HepG2 (cell line): Measurements from ENCODE around the gene CRTAC1. TPM values are rescaled to one million over a fixed set of nuclear protein-coding genes. Genes with fewer than 3 reads are reported as not detected.

ENCODE experiments used
- ATAC-seq: fragments of 200-7000 bp; cut with Tn5 transposase; 3 replicates; pipeline ENCODE4 v1.9.1; 2020; ENCODE audit warnings: mild to moderate bottlenecking, moderate library complexity
- BruUV-seq: library from RNA; stranded (reverse); fragments of 400-500 nt; replicated peaks from 2 replicates; lab custom pipeline; 2021; lab: Mats Ljungman, UMichigan
- CTCF ChIA-PET: fragments of 300-600 bp; formaldehyde crosslinking; extraction: SDS; loops from one replicate; lab custom pipeline; 2021; ENCODE audit warnings: low total read pairs, inconsistent platforms, low intra/inter-chr PET ratio; lab: Yijun Ruan, JAX
- POLR2A ChIA-PET: fragments of 350-600 bp; sonication (Branson Sonifier 250); formaldehyde crosslinking; loops from one replicate; lab custom pipeline; 2020; ENCODE audit warnings: antibody characterized with exemption, inconsistent platforms; lab: Yijun Ruan, JAX
- DNase-seq: peaks from one replicate; pipeline ENCODE4 v3.0.0-alpha.2; 2015; ENCODE audit warnings: low spot score
- FAIRE-seq: peaks from 3 replicates; lab custom pipeline; 2011; peaks lifted over from hg19 to GRCh38; lab: Jason Lieb, UNC
- H2AFZ ChIP-seq: one replicate; pipeline ENCODE4 v1.6.1; 2011; ENCODE audit warnings: low read length, inconsistent platforms
- H3K27ac ChIP-seq: fragments of 300-600 bp; 3 replicates; pipeline ENCODE4 v1.8.0; 2011; ENCODE audit warnings: mixed run types, mild to moderate bottlenecking, mixed read lengths, low read length, inconsistent platforms; ENCODE audit not compliant: insufficient read depth; ENCODE audit errors: extremely low read length
- H3K27me3 ChIP-seq, 2 experiments: fragments of 200-600 bp in 1 of 2; 2 replicates in 1 of 2; 3 replicates in 1 of 2; pipeline versions ENCODE4 v1.6.0 to v1.8.0; 2011; ENCODE audit warnings: low read length in 2 of 2, mild to moderate bottlenecking in 2 of 2, moderate library complexity in 2 of 2, inconsistent platforms in 1 of 2; ENCODE audit not compliant: insufficient read depth in 2 of 2, control insufficient read depth in 1 of 2
- H3K36me3 ChIP-seq, 2 experiments: fragments of 200-600 bp in 1 of 2; replicated peaks in 1 of 2; 2 replicates in 1 of 2; 3 replicates in 1 of 2; pipeline versions ENCODE4 v1.5.1 to v1.8.0; 2011; ENCODE audit warnings: low read length in 2 of 2, inconsistent platforms in 1 of 2; ENCODE audit not compliant: insufficient read depth in 2 of 2, control insufficient read depth in 1 of 2
- H3K4me1 ChIP-seq: 2 replicates; pipeline ENCODE4 v1.5.1; 2012; ENCODE audit warnings: low read length, inconsistent platforms; ENCODE audit not compliant: insufficient read depth
- H3K4me2 ChIP-seq: 2 replicates; pipeline ENCODE4 v1.6.0; 2011; ENCODE audit warnings: low read depth, low read length, inconsistent platforms
- H3K4me3 ChIP-seq, 3 experiments: fragments of 200-600 bp in 1 of 3; sonication (generic), shearing (Covaris generic) in 1 of 3; replicated peaks in 1 of 3; 2 replicates each; pipeline ENCODE4 v1.5.1; 2011 to 2016; ENCODE audit warnings: low read length in 3 of 3, inconsistent platforms in 2 of 3, low read depth in 2 of 3, mild to moderate bottlenecking in 2 of 3, control low read depth in 1 of 3, mixed read lengths in 1 of 3; ENCODE audit not compliant: insufficient read depth in 1 of 3
- H3K79me2 ChIP-seq: one replicate; pipeline ENCODE4 v1.6.1; 2011; ENCODE audit warnings: low read length, inconsistent platforms; ENCODE audit not compliant: insufficient read depth
- H3K9ac ChIP-seq: 2 replicates; pipeline ENCODE4 v1.6.0; 2011; ENCODE audit warnings: mild to moderate bottlenecking, low read depth, low read length, inconsistent platforms; ENCODE audit not compliant: insufficient read depth
- H3K9me3 ChIP-seq: 2 replicates; pipeline ENCODE4 v1.5.1; 2012; ENCODE audit warnings: mild to moderate bottlenecking, low read length
- H4K20me1 ChIP-seq: 2 replicates; pipeline ENCODE4 v1.6.0; 2011; ENCODE audit warnings: inconsistent platforms, mild to moderate bottlenecking, low read length, moderate library complexity; ENCODE audit not compliant: insufficient read depth
- CBX5 ChIP-seq: sonication (generic); formaldehyde crosslinking; IDR thresholded peaks from 2 replicates; pipeline ENCODE4 v1.4.0; 2020; ENCODE audit warnings: missing genetic modification reagents, borderline replicate concordance
- KAT7 ChIP-seq: IDR thresholded peaks from 2 replicates; pipeline ENCODE4 v1.6.1; 2018; ENCODE audit warnings: borderline replicate concordance, missing compliant biosample characterization
- KDM6A ChIP-seq: IDR thresholded peaks from 2 replicates; pipeline ENCODE4 v1.6.1; 2016; ENCODE audit warnings: low read depth
- KLF6 ChIP-seq: IDR thresholded peaks from 2 replicates; pipeline ENCODE4 v1.8.0; 2016; ENCODE audit warnings: missing biosample characterization, missing genetic modification reagents
- MTA1 ChIP-seq: sonication (generic); formaldehyde crosslinking; IDR thresholded peaks from 2 replicates; pipeline ENCODE4 v1.4.0; 2020; ENCODE audit warnings: missing genetic modification reagents, mild to moderate bottlenecking, borderline replicate concordance
- MXI1 ChIP-seq: IDR thresholded peaks from 3 replicates; pipeline ENCODE4 v1.6.1; 2012; ENCODE audit warnings: low read depth, low read length, inconsistent platforms, borderline replicate concordance
- NFYB ChIP-seq: sonication (generic); formaldehyde crosslinking; IDR thresholded peaks from 2 replicates; pipeline ENCODE4 v1.4.0; 2020; ENCODE audit warnings: missing genetic modification reagents
- ZNF546 ChIP-seq: sonication (generic); formaldehyde crosslinking; conservative IDR thresholded peaks from 2 replicates; pipeline ENCODE4 v1.8.1; 2023; ENCODE audit warnings: mild to moderate bottlenecking, missing genetic modification reagents
- ZNF674 ChIP-seq: sonication (generic); formaldehyde crosslinking; IDR thresholded peaks from 2 replicates; pipeline ENCODE4 v1.5.0; 2020; ENCODE audit warnings: low read depth, mild to moderate bottlenecking, missing genetic modification reagents
- WGBS: methylation state at CpG from one replicate; pipeline ENCODE4 v1.1.6; 2017; ENCODE audit warnings: low lambda C conversion rate; 5-methylcytosine and 5-hydroxymethylcytosine counted together
- in situ Hi-C: cut with HindIII; loops from 2 replicates; pipeline ENCODE4 v1.10.0; 2017; ENCODE audit warnings: low pct_unique_long_range_greater_than_20kb; ENCODE audit not compliant: extremely low pct_ligation_motif_present
- intact Hi-C: fragments of 100-400 bp; cut with micrococcal nuclease; formaldehyde crosslinking; loops from one replicate; pipeline ENCODE4 v1.10.0; 2022; ENCODE audit not compliant: unreplicated experiment
- polyA plus RNA-seq, 8 experiments: library from polyadenylated mRNA; depleted of rRNA in 3 of 8; stranded (reverse) in 7 of 8; unstranded in 1 of 8; fragments of >200 nt; fragmentation: Illumina TruSeq in 4 of 8; extraction: Trizol in 4 of 8; gene quantifications; 2 replicates each; pipeline versions ENCODE4 v1.2.1 to v1.2.3, GENCODE V29; 2011 to 2016; ENCODE audit warnings: low read depth in 4 of 8, missing spikeins in 1 of 8, mixed read lengths in 1 of 8; ENCODE audit not compliant: insufficient read depth in 1 of 8
- total RNA-seq, 5 experiments: library from RNA; depleted of rRNA; stranded (reverse); fragments of >200 nt; fragmentation: Illumina TruSeq; extraction: Trizol; gene quantifications; 2 replicates each; pipeline ENCODE4 v1.2.3, GENCODE V29; 2016; ENCODE audit warnings: low read depth in 1 of 5
- TF ChIP-seq, protein P1 (sequence below): sonication (generic); formaldehyde crosslinking; IDR thresholded peaks from 2 replicates; pipeline ENCODE4 v1.4.0; 2020; ENCODE audit warnings: missing genetic modification reagents, mild to moderate bottlenecking, borderline replicate concordance
- TF ChIP-seq, protein P2 (sequence below): sonication (generic); formaldehyde crosslinking; IDR thresholded peaks from 2 replicates; pipeline ENCODE4 v1.5.1; 2020; ENCODE audit warnings: missing genetic modification reagents, mild to moderate bottlenecking, borderline replicate concordance

Gene CRTAC1
- total and polyA plus RNA-seq, 2 of the 13 experiments (the other 11 are each of a cell fraction or from before 2014, with no cell fraction given): not detected

DNA sequence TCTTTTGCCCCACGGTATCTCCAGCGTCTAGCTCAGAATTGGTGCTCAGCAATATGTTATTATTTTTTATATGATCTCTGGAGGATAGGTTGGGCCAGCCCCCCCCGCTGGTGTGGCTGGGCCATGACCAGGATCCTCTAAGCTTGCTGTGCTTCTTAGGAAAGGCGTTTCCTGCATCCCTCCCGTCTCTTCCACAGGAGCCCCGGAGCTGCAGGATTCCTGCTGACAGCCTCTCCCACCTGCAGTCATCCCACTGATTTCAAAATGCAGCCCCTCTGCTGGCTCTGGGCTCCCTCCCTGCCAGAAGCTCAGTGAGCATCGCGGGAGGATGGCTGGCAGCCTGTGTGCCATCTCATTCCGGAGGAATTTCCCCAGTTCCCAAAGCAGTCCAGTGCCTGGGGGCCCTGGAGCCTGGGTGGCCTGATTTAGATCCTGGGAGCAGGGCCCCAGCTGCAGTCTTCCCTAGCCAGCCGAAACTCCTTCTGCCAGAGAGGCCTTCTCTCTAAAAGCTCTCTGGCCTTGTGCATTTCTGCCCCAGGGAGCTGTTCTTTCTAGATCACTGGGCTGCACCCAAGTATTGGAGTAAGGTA lies 202.6 kb downstream of the CRTAC1 start:
- TF ChIP-seq MTA1 (CRISPR knock-in tag) (no peak), KDM6A (CRISPR knock-in tag) (no peak), KAT7 (CRISPR knock-in tag) (no peak), ZNF546 (CRISPR knock-in tag) (no peak), NFYB (CRISPR knock-in tag) (no peak), ZNF674 (CRISPR knock-in tag) (no peak), MXI1 (no peak), KLF6 (CRISPR knock-in tag) (no peak), CBX5 (CRISPR knock-in tag) (no peak)
- TF ChIP-seq, protein P1, sequence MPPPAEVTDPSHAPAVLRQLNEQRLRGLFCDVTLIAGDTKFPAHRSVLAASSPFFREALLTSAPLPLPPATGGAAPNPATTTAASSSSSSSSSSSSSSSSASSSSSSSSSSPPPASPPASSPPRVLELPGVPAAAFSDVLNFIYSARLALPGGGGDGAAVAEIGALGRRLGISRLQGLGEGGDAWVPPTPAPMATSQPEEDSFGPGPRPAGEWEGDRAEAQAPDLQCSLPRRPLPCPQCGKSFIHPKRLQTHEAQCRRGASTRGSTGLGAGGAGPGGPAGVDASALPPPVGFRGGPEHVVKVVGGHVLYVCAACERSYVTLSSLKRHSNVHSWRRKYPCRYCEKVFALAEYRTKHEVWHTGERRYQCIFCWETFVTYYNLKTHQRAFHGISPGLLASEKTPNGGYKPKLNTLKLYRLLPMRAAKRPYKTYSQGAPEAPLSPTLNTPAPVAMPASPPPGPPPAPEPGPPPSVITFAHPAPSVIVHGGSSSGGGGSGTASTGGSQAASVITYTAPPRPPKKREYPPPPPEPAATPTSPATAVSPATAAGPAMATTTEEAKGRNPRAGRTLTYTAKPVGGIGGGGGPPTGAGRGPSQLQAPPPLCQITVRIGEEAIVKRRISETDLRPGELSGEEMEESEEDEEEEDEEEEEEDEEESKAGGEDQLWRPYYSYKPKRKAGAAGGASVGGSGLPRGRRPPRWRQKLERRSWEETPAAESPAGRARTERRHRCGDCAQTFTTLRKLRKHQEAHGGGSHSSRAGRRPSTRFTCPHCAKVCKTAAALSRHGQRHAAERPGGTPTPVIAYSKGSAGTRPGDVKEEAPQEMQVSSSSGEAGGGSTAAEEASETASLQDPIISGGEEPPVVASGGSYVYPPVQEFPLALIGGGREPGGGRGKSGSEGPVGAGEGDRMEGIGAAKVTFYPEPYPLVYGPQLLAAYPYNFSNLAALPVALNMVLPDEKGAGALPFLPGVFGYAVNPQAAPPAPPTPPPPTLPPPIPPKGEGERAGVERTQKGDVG (CRISPR knock-in tag): no peak
- TF ChIP-seq, protein P2, sequence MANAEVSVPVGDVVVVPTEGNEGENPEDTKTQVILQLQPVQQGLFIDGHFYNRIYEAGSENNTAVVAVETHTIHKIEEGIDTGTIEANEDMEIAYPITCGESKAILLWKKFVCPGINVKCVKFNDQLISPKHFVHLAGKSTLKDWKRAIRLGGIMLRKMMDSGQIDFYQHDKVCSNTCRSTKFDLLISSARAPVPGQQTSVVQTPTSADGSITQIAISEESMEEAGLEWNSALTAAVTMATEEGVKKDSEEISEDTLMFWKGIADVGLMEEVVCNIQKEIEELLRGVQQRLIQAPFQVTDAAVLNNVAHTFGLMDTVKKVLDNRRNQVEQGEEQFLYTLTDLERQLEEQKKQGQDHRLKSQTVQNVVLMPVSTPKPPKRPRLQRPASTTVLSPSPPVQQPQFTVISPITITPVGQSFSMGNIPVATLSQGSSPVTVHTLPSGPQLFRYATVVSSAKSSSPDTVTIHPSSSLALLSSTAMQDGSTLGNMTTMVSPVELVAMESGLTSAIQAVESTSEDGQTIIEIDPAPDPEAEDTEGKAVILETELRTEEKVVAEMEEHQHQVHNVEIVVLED (CRISPR knock-in tag): no peak
- no peak overlapping the region for H3K9ac ChIP-seq
- H3K79me2 ChIP-seq: no peaks in the 10 kb centered on the region
- no TSS peak for BruUV-seq
- no peaks in the 10 kb centered on the region for H4K20me1 ChIP-seq
- FAIRE-seq (no peak), ATAC-seq (no peak), DNase-seq (no peak)
- H3K27me3 ChIP-seq: peaks cover 1 to 25% of the 10 kb centered on the region in 2 experiments; a peak in 4 of 5 replicates
- H3K4me3 ChIP-seq: no peak overlapping the region
- H3K4me2 ChIP-seq: no peak overlapping the region
- intact Hi-C loops: no loop called here
- WGBS: 4% methylated on average over 9 of the region's 10 CpGs
- POLR2A ChIA-PET: no interaction called here
- in situ Hi-C loops: no loop called here
- no peak overlapping the region for H3K27ac ChIP-seq
- H3K4me1 ChIP-seq: no peaks in the 10 kb centered on the region
- no peaks in the 10 kb centered on the region for H3K36me3 ChIP-seq
- CTCF ChIA-PET: no interaction called here
- no peak overlapping the region for H2AFZ ChIP-seq
- H3K9me3 ChIP-seq: no peaks in the 10 kb centered on the region
